Esophagus (tissue), 2 donors: ENCODE results near the gene ROCK1. TPM values are rescaled to one million over a fixed set of nuclear protein-coding genes. Genes with fewer than 3 reads are reported as not detected.

Experiments
- H3K27ac ChIP-seq, 2 donors: one replicate each; pipeline ENCODE4 v1.5.1; 2013; ENCODE audit warnings: low read depth in 2 of 2, mild to moderate bottlenecking in 2 of 2, inconsistent platforms in 1 of 2, low read length in 1 of 2, moderate library complexity in 1 of 2
- H3K27me3 ChIP-seq, 2 donors: one replicate each; pipeline ENCODE4 v1.6.1; 2013; ENCODE audit warnings: low read length in 2 of 2, control low read depth in 1 of 2, mild to moderate bottlenecking in 1 of 2; ENCODE audit not compliant: insufficient read depth in 2 of 2, control insufficient read depth in 1 of 2
- H3K36me3 ChIP-seq, 2 donors: one replicate each; pipeline ENCODE4 v1.6.1; 2013; ENCODE audit warnings: low read length in 1 of 2; ENCODE audit not compliant: control insufficient read depth in 2 of 2, insufficient read depth in 2 of 2
- H3K4me1 ChIP-seq, 2 donors: one replicate each; pipeline ENCODE4 v1.6.1; 2013; ENCODE audit warnings: low read length in 1 of 2; ENCODE audit not compliant: control insufficient read depth in 2 of 2, insufficient read depth in 2 of 2
- H3K4me3 ChIP-seq, 2 donors: one replicate each; pipeline ENCODE4 v1.5.1; 2013; ENCODE audit warnings: low read length in 2 of 2, mild to moderate bottlenecking in 2 of 2, low read depth in 1 of 2, moderate library complexity in 1 of 2
- H3K9me3 ChIP-seq, 2 donors: one replicate each; pipeline ENCODE4 v1.6.1; 2013; ENCODE audit warnings: mild to moderate bottlenecking in 2 of 2, low read depth in 1 of 2, low read length in 1 of 2, moderate library complexity in 1 of 2; ENCODE audit not compliant: control insufficient read depth in 2 of 2, insufficient read depth in 1 of 2
- WGBS, 2 donors: extraction: QIAGEN DNeasy Blood & Tissue Kit; methylation state at CpG; one replicate each; pipeline ENCODE4 v1.1.7; 2013; 5-methylcytosine and 5-hydroxymethylcytosine counted together
- polyA plus RNA-seq, 2 donors: library from polyadenylated mRNA; stranded (reverse); fragments of 200-250 nt; gene quantifications; one replicate each; pipeline ENCODE4 v1.2.3, GENCODE V29; 2013
- donor health status: healthy with polysubstance abuse.
- donor health status: Bipolar disorder and iron deficiency.

ROCK1 gene
- polyA plus RNA-seq, 2 donors: 6.0 to 8.8 TPM

DNA sequence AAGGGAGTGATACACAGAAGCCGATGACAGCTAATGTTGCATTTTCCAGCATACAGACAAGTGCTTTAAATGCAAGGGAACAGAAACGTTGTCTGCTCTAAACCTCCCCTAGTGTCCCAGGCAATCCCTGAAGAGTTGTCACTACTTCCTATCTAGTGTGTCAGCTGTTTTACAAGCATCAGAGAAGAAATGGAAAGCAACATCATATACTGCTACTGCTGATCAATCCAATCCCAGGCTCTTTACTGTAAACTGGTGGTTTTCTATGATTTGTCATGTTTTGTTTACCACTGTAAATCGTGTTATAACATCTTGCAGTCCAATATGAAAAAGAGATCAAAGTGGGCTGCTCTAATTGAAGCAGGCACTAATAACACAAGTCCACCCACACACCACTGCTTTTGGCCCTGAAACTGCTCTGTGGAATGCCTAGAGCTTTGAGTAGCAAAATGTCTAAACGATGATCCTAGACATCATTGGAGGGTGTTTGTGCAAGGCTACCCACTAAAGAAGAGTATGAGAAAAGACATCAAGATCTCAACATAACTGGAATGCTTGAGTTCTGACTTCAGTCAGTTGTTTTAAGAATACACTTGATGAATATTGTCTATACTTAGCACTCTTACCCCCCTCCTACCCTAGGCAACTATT lies 18.1 kb upstream of the ROCK1 start:
- no peak overlapping the region for H3K27ac ChIP-seq
- no peaks in the 10 kb centered on the region for H3K27me3 ChIP-seq
- H3K4me3 ChIP-seq: no peak overlapping the region
- no peaks in the 10 kb centered on the region for H3K36me3 ChIP-seq
- no peaks in the 10 kb centered on the region for H3K9me3 ChIP-seq
- WGBS, 2 donors: 45 to 53% methylated on average over 4 of the region's 4 CpGs
- no peaks in the 10 kb centered on the region for H3K4me1 ChIP-seq

DNA sequence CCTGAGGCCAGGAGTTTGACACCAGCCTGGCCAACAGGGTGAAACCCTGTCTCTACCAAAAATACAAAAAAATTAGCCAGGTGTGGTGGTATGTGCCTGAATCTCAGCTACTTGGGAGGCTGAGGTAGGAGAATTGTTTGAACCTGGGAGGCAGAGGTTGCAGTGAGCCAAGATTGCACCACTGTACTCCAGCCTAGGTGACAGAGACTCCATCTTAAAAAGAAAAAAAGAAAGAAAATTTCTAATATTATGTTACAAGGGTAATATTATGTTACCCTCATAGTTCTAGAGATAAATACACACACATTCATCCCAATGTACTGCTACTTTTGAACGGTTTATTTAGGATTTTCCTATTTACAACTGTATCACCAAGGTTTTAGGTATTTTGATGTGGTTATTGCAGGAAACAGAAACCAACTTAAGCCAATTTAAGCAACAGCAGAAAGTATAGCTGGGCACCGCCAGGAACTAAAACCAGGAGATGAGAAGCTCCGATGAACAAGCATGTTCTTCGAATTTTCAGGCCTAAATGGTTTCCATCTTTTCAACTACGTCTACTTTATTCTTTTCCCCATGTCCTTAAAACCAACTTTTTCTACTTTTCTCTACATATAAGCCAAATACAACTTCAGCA lies 11.8 kb upstream of the ROCK1 start:
- Histone ChIP-seq H3K36me3 (no peaks in the 10 kb centered on the region), H3K9me3 (no peaks in the 10 kb centered on the region), H3K27me3 (no peaks in the 10 kb centered on the region), H3K4me1 (no peaks in the 10 kb centered on the region), H3K4me3 (no peak overlapping the region), H3K27ac (no peak overlapping the region)
- WGBS, 2 donors: 71 to 85% methylated on average over 5 of the region's 5 CpGs

DNA sequence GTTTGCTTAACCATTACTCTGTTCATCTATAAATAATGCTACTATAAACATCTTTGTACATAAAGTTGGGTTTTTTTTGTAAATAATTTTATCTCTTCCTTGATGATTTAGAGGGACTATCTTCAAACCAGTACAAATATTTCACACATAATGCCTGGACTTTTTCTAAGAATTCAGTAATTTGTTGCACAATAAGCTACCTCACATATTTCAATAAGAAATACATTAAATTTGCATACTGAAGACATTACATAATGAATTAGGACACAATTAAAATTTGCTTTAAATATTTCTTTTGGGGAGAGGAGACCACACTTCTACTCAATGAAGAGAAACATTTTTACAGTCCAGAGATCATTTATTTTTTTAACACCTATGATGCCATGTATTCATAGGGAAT lies 7.2 kb upstream of the ROCK1 start:
- Histone ChIP-seq H3K27me3 (no peaks in the 10 kb centered on the region), H3K27ac (no peak overlapping the region), H3K9me3 (no peaks in the 10 kb centered on the region), H3K4me1 (no peaks in the 10 kb centered on the region), H3K4me3 (no peak overlapping the region), H3K36me3 (no peaks in the 10 kb centered on the region)

DNA sequence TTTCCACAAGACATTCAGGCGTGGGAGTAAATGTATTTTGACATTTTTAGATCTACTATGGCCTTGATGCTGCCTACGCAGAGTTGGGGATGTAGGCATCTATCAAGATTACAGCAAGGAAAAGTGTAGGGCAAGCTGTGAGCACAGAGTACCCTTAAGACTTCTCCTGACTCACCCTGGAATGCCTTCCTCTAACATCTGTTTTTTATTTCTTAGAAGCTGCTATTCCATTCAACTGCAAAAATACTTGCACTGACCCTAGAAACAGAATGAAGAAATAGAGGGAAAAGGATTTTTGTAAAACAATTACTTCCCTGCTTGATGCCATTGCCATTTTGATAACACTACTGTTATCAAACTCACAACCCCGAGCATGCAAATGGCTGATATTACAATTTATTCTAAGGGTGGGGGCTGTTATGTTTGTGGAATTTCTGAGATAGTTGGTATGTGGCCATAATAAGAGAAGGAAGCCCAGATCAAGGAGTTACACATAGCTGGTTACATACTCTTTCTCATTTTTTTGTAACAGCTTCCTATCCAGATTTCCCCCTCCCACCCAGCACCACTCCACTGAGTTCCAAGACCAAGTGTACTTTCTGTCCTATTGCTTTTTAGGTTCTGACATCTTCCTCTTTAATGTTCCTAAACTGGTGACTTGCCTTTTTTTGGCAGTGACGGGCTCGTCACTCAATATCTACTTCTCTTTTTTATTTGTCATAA lies 6.0 kb upstream of the ROCK1 start:
- Histone ChIP-seq H3K4me3 (no peak overlapping the region), H3K27me3 (no peaks in the 10 kb centered on the region), H3K9me3 (no peaks in the 10 kb centered on the region), H3K27ac (peak overlapping the region in 1 of 2 donors; percentile 14), H3K36me3 (no peaks in the 10 kb centered on the region), H3K4me1 (no peaks in the 10 kb centered on the region)
- 54 to 59% methylated on average over 5 of the region's 5 CpGs for WGBS, 2 donors

DNA sequence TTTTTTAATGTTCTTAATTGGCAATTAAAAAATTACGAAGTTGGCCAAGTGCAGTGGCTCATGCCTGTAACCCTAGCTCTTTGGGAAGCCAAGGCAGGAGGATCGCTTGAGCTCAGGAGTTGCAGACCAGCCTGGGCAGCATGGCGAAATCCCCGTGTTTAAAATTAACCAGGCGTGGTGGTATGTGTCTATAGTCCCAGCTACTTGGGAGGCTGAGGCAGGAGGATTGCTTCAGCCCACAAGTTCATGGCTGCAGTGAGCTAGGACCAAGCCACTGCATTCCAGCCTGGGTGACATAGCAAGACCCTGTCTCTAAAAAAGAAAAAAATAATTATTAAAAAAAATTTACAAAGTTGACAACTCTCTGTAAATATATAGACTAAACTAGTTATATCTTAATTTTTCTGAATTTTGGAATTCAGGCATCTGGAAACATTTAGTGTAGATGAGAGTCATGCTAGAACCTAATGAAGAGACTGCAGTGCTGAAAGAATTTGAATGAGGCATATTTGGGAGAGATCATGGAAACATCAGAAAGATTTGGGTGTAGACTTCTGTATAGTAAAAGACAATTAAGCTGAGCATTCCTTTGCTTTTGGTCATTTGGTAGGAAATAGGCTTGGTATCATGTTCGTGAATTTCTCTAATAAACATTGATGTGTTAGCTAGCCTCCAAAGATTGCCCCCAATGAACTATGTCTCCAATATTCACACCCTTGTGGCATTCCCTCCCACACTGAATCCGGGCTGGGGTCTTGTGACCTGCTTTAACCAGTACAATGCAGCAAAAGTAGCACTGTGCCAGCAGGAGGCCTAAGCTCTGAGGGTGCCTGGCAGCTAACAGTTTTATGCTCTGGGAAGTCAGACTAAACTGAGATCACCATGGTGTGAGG lies 4.2 kb upstream of the ROCK1 start:
- Histone ChIP-seq H3K36me3 (no peaks in the 10 kb centered on the region), H3K4me3 (no peak overlapping the region), H3K27me3 (no peaks in the 10 kb centered on the region), H3K9me3 (no peaks in the 10 kb centered on the region), H3K4me1 (no peaks in the 10 kb centered on the region), H3K27ac (no peak overlapping the region)
- WGBS, 2 donors: 79 to 85% methylated on average over 7 of the region's 7 CpGs

DNA sequence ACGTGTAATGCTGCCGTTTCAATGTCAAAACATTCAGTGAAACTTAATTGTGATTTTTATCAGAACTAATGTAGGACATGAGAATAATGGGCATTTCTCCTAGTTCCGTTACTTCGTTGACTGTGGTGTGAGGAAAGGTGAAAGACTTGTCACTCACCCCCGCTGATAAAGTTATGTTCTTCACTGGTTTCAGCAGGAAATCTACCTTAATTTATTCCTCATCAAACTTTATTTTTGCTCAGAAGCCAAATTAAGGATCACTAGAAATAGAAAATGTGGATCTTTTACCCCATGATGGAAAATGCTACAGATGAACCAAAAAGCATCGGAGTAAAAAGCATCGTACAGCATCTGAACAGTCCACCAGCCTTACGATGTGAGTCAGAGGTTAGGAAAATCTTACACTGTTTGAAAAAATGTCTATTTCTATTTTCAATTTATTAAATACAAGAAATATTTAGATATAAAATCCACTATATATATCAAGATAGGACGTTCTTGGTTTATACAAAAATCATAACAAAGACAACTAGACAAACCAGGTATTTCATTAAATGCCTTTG lies 1.0 kb upstream of the ROCK1 start:
- Histone ChIP-seq H3K27me3 (no peaks in the 10 kb centered on the region), H3K36me3 (no peaks in the 10 kb centered on the region), H3K4me1 (no peaks in the 10 kb centered on the region), H3K4me3 (peak overlapping the region in 1 of 2 donors; percentile 71), H3K9me3 (no peaks in the 10 kb centered on the region), H3K27ac (peak overlapping the region in 1 of 2 donors; percentile 76)
- 16 to 17% methylated on average over 9 of the region's 9 CpGs for WGBS, 2 donors

- Histone ChIP-seq H3K27me3 (no peaks in the 10 kb centered on the region), H3K9me3 (no peaks in the 10 kb centered on the region), H3K36me3 (no peaks in the 10 kb centered on the region), H3K27ac (peak overlapping the region; percentile 76 to 86), H3K4me1 (no peaks in the 10 kb centered on the region), H3K4me3 (peak overlapping the region; percentile 65 to 71)
- WGBS, 2 donors: 0% methylated on average over 16 of the region's 16 CpGs
These were observed 494 bp upstream of the ROCK1 start for GRCh38 chr18:21112140-21112473.

- no peaks in the 10 kb centered on the region for H3K27me3 ChIP-seq
- no peaks in the 10 kb centered on the region for H3K36me3 ChIP-seq
- H3K4me3 ChIP-seq: peak overlapping the region; percentile 71 to 96
- WGBS, 2 donors: 0% methylated on average over 40 to 47 of the region's 47 CpGs
- H3K27ac ChIP-seq: peak overlapping the region; percentile 95 to 99
- no peaks in the 10 kb centered on the region for H3K4me1 ChIP-seq
- no peaks in the 10 kb centered on the region for H3K9me3 ChIP-seq
These were observed 784 bp downstream of the ROCK1 start for GRCh38 chr18:21110713-21111345.
